Left kidney (tissue), 2 donors: ENCODE measurements around the gene FER1L5. TPM values are rescaled to one million over a fixed set of nuclear protein-coding genes. Genes with fewer than 3 reads are reported as not detected.
A peak's percentile ranks its signal among the peaks of the same experiment; 100 is the strongest.

Experiments
- DNase-seq: peaks from one replicate; pipeline ENCODE4 v3.0.0-alpha.2; 2013
- polyA plus RNA-seq: library from polyadenylated mRNA; unstranded; fragments of 120-200 nt; gene quantifications from one replicate; pipeline ENCODE4 v1.2.1, GENCODE V29; 2013; ENCODE audit not compliant: insufficient read length

FER1L5 gene
- polyA plus RNA-seq, 1 donor, result 1.9 TPM

DNA sequence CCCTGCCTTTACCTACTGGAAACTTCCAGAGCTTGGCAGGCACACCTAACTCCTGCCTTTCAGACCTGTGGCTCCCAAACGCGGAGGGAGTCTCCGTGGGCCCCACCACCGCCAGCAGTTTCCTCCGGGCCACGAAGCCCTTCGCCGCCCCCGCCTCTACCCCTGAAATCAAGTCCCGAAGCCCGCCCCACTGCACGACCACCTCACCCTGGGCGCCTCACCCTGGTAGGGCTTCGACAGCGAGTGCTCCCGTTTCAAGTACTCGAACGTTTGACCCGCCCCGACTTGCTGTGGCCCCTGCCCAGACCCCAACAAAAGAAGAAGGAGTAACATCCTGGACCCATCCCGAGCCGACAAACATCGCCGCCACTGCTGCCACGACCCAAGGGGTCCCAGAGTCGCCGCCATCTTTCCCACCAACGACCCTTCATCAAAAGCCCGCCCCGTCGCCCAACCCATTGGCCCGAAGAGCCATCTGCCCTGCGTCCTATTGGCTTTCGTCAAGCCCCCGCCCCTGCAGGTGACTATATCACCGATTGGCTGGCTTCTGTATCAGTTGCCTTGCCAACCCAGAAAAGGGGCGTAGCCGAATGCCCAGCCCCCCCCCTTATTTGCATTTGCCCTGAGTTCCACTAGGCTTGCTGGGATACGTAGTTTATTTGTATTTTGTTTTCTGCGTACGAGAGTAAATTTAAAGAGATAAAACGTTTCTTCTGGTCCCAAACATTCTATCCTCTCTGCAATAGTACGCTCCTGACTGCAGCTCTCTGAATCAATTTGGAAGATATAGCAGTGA is 97.3 kb downstream of the FER1L5 start, which contains the start of gene LMAN2L:
Gene LMAN2L, minus strand, starts transcription at position 432 of the 796 bp plus-strand sequence. Its CDS starts 24 bp downstream, at position 408.
- peak; percentile 97 for DNase-seq

DNA sequence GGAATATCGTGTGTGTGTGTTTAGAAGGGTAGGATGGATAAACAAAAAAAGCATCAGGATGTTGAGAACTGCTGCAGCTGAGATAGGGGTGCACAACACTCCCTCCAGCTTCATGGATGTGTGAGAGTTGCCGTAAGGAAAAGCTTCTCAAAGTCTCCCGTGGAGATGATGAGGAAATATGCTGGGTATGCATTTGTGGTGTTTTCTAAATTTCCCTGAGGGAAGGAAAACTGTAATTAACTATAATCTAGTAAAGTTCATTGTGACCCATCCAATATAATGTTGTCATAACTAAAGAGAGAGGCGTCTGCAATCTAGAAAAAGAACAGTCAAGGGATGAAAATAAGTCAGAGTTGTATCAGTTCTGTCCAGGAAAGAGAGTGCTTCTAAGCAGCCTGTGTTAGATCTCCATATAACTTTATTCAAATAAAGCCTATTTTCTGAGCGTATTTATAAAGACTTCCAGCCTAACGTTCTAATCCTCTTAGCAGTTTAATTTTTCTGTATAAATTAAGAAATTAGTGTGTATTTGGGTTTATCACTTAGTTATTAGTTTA is 104.6 kb downstream of the FER1L5 start:
- no peak for DNase-seq

DNA sequence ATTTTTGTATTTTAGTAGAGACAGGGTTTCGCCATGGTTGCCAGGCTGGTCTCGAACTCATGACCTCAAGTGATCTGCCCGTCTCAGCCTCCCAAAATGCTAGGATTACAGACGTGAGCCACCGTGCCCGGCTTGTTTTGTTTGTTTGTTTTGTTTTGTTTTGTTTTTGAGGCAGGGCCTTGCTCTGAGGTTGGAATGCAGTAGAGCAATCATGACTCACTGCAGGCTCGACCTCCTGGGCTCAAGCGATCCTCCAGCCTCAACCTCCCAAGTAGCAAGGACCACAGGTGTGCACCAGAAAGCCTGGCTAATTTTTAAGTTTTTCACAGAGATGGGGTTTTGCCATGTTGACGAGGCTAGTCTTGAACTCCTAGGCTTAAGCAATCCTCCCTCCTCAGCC is 109.2 kb downstream of the FER1L5 start:
- DNase-seq, result no peak

DNA sequence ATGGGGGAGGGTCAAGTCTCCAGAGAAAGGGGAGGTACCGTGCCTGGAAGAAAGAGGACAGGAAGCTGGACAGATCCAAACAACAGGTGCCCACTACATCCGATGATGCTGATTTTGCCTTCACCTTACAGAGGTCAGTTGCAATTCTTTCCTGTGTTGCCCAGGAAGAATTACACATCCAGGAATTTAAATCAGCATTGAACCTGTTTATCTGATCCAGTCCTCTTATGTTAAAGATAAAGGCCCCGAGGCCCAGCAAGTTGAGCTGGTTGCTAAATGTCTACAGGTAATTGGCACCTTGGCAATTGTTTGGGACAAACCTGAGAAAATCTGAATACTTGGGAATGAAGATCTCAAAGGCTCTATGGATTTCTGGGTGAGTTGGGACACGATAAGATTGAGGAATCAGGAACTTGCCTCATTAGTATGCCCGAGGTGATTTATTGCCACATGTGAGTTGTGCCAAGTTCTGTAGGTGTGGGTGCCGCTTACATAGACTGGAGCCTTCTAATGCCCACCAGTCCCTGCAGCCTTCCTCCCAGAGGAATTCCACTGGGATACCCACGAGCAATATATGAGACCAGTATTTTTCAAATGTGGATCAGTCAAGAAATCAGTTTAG is 111.2 kb downstream of the FER1L5 start:
- no peak for DNase-seq

DNA sequence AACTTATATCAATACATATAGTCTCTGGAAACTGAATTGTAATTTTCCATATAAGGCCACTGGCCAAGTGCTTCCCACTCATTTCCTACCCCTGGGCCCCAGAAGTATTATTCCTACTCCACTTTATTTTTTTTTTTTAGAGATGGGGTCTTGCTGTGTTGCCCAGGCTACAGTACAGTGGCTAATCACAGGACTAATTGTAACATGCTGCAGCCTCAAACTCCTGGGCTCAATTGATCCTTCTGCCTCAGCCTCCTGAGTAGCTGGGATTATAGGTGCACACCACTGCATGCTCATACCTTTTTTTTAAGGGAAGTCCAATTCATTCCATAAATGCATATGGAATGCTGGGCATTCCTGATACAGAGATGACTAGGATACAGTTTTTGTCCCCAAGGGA is 111.8 kb downstream of the FER1L5 start:
- DNase-seq, result no peak

Other genes with a start within 250 kb of the FER1L5 start
- 4.1 TPM for gene NEURL3, start 137.4 kb upstream of the FER1L5 start, polyA plus RNA-seq
- gene ARID5A, start 106.0 kb upstream of the FER1L5 start, polyA plus RNA-seq, result 3.1 TPM
- gene KANSL3, start 4.5 kb upstream of the FER1L5 start, polyA plus RNA-seq, result 70.6 TPM
- gene LMAN2L, start 97.3 kb downstream of the FER1L5 start, polyA plus RNA-seq, result 49.5 TPM
- 14.3 TPM for gene CNNM4, start 118.1 kb downstream of the FER1L5 start, polyA plus RNA-seq
- gene CNNM3, start 173.5 kb downstream of the FER1L5 start, polyA plus RNA-seq, result 35.2 TPM
- 5.0 TPM for gene ANKRD23, start 201.3 kb downstream of the FER1L5 start, polyA plus RNA-seq
- 7.4 TPM for gene ANKRD39, start 215.3 kb downstream of the FER1L5 start, polyA plus RNA-seq
- 38.1 TPM for gene SEMA4C, start 227.3 kb downstream of the FER1L5 start, polyA plus RNA-seq